Measurements from ENCODE around the gene HYI.
A peak's percentile ranks its signal among the peaks of the same experiment; 100 is the strongest.
"Not testable (repeated sequence)": the region's sequence is repeated elsewhere in the genome, so short reads cannot be mapped to it uniquely, and the experiment has no call there.

HYI gene

DNA sequence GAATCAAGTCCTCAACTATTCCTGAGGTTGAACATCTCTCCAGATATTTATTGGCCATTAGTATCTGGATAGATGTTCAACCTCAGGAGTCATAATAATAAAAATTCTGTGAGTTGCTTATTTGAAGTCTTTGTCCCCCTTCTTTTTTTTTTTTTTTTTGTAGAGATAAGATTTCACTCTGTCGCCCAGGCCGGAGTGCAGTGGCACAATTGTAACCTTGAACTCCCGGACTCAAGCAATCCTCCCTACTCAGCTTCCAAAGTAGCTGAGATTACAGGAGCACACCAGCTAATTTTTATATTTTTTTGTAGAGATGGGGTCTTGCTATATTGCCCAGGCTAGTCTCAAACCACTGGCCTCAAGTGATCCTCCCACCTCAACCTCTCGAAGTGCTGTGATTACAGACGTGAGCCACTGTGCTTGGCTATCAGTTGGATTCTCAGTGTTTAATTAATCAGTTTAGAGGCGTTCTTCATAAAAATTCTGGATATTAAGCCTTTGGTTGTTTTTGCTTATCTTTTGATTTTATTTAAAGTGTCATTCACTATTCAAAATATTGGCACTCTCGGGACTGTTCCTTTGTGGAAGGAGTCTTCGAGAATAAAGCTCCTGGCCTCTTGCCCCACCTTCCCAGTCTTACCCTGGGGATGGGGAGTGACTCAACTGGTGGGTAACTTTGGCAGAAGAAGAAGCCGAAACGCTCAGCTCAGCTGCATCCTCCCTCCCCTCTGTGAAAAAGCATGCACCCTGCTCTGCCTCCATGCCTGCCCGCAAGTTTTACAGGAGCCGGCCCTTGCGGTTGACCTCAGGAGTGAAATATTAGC, 11.2 kb upstream of the HYI start:
- DNase-seq = no peak

DNA sequence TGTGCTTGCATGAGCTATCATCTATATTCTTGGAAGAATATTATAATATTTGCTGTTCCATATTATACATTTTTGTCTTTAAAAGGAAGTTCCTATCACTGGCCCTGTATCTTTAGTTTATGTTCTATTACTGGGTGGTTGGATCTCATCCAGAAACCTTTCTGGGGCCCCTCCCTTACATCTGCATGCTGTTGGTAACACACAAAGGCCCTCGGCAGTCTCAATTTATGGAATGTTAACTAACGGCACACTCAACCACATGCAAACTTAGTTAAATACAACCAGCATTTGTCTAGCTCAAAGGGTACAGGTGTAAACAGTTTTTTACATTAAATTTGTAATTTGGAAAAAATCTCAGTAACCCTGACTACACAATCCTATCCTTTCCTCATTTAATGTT, 9.7 kb upstream of the HYI start:
- no peak for DNase-seq

DNA sequence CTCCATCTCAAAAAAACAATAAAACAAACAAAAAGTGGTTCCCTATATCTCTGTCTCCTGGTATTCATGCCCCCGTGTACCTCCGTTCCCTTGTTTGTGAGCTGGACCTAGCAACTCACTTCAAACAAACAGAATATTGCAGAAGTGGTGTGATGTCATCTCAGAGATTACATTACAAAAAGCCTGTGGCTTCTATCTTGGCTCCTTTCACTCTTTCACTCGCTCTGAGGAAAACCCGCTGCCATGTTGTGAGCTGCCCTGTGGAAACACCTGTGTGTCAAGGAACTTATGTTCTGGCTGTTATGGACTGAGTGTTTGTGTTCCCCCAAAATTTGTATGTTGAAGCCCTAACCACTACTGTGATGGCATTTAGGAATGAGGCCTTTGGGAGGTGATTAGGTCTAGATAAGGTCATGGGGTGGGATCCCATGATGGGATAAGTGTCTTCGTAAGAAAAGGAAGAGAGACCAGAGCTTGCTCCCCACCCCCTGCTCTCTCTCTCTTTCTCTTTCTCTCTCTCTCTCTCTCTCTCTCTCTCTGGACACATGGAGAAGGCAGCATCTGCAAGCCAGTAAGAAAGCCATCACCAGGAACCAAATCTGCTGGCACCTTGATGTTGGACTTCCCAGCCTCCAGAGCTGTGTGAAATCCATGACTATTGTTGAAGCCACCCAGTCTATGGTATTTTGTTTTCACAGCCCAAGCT, 7.4 kb upstream of the HYI start:
- no peak for DNase-seq

DNA sequence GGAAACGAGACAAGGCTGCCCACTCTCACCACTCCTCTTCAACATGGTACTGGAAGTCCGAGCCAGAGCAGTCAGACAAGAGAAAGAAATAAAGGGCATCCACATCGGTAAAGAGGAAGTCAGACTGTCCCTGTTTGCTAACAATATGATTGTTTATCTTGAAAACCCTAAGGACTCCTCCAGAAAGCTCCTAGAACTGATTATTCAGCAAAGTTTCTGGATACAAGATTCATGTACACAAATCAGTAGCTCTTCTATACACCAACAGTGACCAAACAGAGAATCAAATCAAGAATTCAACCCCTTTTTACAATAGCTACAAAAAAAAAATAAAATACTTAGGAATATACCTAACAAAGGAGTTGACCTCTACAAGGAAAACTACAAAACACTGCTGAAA, 4.6 kb upstream of the HYI start:
- DNase-seq = not testable (repeated sequence)

DNA sequence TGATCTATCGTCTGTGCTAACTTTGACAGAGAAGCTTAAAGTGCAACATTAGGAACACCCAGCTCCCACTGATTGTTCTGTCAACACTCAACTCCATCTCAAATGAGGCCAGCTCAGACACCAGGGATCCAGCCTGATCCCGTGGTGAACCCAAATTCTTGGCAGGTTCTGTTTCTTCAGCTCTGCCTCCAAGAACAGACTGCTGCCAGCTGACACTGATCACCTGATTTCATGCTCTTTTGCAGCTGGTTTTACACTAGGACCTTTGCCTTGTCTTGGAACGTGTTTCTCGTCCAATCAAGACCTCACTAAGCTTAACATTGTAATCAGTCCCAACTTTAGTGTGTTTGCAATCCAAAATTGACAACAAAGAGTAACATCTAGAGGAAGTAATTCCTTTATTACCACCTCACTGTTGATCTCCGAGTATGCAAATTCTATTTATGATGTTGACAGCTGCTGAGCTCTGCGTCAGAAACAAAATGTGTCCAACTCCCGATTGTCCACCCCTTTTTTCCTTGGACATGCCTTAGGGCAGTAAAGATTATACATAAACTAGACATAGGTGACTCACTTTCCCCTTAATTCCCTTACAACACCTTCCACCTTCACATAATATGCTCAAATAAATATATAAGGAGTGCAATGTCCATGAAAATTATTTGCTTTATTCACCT, 1.6 kb upstream of the HYI start:
- DNase-seq = no peak

DNA sequence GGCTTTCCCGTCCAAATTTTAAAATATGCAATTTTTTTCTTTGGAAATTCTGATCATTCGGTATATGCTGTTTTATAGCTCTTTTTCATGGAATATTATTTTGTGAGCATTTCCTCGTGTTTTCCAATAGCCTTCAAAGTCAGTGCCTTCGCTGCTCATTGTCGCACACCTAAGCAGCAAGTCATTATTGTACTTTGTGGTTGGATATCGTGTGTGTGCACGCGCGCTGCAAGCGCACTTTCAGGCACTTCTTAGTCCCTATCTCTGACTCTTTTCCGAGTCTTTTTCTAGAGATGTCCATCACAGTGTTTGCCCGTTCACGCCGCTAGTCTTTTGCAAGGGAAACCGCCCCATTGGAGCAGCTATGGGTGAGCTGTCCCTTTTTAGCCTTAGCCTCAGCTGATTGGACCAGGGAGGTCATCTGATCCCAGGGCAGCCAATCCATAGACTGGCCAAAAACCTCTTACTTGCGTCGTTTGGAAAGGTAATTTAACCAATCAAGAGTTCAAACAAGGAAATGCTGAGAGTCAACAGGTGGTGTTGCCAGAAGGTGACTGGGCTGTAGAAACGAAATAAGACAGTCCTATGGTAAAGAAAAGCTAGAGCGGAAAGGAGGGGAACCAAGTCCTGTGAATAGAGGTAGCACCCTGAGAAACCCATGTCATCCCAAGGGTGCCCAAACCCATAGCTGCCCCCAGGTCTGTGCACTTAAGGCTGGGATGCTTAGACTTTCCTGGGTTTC, 710 bp upstream of the HYI start:
- peak; percentile 87 for DNase-seq

DNA sequence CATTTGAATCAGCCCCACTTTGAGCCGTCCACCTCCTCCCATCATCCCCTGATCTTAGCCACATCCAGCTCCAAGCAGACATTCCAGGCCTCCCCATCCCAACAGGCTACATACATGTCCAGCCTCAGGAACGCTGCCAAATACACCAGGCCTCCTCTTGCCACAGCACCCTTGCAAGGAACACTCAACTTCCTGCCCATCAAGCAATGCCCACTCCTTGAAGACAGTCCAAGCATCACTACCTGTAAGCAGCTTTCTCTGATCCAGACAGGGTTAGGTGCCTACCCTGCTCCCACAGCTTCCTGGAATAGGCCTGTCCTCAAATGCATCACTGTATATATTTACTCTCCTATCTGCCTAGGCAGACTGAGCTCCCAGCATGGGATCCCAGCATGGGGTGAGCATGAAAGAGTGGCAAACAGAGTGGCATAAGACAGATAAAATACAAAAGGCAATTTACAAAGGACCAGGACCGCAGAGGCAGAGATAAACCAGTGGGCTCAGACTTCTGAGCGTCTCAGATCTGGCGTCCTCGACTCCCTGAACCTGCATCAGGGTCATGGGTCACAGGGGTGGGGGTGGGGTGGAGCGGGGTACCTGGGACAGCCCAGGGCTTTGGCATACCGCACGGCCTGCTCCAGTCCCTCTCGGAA, 816 bp downstream of the HYI start:
- DNase-seq = peak; percentile 51

DNA sequence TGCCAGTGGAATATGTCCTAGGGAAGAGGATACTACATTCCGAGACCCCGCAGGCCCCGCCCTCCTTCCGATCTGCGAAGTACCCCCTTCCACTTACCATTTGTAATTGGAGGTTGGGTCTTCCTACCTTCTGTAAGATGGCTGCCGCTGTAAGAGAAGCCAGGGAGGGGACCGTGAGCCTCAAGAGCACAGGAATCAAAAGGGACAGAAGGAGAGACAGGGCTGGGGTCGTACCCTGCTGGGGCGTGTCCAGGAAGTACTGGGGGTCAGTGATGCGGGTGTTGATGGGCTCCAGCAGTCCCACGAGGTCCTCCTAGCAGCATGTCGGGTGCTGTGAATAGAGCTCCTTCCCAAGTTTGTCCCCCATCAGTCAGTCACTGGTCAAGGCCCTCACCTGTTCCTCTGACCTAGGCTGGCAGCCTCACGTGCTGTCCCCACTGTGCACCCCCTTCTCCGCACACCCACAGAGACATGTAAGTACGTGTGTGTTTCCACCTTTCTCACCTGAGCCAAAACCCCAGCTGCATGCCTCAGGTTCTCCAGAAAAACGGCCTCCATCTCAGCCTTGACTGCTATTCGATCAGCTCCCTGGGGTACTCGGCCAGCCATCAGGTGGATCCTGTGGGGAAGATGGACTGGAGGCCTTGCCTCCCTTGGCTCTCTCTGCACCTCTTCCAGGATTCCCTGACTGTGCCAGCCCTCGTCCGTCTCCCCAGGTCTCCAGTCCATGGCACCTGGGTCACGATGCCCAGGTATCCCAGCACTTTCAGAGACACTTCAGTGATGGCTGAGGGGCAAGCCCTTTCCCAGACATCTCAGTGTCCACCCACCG, 1.8 kb downstream of the HYI start:
- DNase-seq = no peak

DNA sequence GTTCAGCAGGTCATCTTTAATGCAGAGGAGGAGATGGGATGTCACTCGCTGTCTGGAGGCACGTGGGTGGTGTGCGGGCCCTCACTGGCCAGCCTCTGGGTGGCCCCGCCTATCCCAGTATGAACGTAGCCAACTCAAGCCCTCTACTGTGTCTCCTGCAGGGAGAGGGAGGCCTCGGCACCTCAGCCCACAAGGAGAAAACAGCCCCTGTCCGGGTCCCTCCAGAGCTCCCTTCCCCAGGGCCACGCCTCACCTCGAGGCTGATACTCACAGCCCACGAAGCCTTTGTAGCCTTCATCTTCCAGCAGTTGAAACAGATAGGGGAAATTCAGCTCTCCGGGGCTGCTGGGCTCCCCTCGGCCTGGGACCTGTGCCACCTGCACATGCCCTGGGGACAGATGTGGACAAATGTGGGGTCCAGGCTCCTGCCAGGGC, 2.6 kb downstream of the HYI start:
- DNase-seq = no peak

DNA sequence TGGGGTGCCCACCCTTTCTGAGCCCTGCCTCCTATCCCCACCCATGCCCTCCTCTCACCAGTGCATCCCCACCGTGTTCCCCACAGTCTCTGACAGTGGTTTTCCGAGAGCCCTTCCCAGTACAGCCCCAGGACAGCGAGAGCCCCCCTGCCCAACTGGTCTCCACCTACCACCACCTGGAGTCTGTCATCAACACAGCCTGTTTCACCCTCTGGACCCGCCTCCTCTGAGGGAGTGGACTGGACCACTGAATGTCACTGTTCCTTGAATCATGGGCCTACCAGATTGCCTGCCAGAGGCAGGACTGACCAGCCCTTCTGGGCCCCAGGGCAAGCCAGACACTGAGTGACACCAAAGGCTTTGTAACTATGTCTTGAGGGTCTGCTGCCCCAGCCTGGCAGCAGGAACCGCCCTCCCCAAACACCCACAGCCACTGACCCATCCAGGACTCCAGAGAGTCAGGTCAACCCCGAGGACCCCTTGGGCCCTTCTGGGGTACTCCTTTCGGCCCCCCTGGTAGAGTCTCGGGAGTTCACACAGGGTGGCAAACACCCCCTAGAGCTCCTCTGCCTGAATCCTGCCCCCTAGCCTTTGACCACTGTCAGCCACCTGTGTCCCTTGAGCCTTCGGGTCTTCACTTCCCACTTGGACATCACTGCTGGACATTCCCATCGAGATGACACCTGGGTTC, 3.3 kb downstream of the HYI start:
- no peak for DNase-seq

DNA sequence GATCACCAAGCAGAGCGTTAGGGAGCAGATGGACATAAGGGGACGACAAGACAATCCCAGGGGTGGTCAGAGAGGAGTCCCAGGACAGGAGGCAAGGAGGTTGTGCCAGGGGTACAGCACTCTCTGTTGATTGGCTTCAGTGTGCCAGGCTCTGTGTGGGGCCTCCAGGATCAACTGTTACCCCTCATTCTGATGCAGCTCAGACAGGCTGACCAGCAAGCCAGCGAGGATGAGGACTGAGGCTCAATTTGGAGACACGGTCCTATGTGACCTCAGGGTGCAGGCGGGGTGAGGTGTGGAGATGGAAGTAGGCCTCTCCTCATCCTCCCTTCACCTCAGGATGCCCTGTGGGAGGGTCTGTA, 4.0 kb downstream of the HYI start:
- DNase-seq = no peak

DNA sequence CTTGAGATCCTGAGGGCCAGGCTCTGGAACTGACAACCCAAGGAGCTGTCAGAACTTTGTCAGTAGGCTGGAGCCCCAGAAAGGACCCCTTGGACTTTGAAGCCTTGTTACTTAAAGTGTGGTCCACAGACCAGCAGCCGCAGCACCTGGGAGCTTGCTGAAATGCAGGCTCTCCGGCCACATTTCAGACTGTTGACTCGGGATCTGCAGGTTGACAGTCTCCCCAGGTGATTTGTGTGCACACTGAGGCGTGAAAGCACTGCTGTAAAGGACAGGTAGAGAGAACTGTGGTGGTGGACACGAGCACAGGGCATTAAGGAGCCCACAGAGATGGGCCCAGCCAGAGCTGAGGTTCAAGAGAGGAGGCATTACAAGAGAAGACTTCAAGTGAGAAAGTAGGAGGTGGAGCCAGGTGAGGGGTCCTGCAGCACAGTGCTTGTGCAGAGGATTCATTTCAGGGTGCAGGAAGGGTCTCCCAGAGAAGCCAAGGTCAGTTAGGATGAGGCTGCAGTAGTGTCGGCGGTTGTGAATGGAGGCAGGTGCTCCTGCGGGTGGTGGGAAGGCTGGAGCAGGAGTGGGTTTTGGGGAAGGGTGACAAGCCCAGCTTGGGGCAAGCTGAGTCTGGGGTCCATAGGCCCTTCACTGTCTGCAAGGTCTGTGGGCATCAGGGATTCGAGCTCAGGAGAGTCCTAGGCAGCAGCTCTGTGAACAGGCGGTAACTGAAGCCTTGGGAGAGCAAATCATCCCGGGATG, 4.6 kb downstream of the HYI start:
- DNase-seq = no peak

DNA sequence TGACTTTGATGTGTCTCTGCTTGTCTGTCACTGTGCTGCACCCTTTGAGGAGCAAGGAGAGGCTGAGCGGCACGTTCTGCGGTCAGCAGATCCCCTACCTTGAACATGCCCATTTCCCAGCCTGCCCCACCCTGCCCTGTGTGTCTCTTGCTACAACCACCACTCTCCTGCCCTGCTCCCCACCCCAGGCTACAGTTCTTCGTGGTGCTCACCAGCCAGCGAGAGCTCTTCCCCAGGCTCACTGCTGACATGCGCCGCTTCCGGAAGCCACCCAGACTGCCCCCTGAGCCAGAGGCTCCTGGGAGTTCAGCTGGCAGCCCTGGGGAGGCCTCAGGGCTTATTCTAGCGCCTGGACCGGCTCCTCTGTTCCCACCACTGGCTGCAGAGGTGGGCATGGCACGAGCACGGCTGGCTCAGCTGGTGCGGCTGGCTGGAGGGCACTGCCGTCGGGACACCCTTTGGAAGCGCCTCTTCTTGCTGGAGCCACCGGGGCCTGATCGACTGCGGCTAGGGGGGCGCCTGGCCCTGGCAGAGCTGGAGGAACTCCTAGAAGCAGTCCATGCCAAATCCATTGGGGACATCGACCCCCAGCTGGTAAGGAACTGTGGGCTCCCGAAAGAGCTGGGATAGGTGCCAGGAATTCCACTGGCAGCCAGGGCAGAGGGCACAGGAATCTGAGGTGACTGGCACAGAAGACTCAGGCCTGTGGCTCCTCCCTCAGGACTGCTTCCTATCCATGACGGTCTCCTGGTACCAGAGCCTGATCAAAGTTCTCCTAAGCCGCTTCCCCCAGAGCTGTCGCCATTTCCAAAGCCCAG, 5.6 kb downstream of the HYI start:
- no peak for DNase-seq

DNA sequence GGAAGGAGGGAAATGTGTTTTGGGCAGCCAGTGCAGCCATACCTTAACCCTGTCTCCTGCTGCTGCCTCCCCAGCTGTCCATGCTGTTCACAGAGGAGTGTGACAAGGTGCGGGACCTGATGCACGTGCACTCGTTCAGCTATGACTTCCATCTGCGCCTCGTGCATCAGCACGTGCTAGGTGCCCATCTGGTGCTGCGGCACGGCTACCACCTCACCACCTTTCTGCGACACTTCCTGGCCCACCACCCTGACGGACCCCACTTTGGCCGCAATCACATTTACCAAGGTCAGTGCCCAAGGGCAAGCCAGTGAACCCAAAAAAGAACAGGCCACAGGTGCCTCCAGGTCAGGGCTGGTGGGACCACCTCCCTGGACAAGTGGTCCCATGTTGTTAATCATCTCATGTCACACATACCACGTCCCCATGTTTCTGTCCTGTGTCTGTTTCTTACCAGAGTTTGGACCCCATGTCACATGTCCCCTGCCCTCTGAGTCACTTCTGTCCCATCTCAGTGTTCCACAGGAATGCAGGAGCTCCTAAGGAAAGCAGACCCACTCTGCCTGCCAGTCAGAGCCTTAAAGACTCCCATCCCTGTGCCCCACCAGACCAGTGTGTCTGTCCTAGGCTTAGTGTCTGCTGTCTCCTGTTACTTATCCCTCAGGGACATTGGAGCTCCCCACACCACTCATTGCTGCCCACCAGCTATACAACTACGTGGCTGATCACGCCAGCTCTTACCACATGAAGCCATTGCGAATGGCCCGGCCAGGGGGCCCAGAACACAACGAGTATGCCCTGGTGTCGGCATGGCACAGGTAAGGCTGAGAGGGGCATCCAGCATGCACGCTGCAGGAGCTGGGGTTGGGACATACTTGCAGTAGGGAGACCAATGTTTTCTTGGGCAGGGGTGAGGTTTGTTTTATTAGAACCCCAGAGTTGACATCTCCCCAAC, 6.6 kb downstream of the HYI start:
- DNase-seq = no peak

DNA sequence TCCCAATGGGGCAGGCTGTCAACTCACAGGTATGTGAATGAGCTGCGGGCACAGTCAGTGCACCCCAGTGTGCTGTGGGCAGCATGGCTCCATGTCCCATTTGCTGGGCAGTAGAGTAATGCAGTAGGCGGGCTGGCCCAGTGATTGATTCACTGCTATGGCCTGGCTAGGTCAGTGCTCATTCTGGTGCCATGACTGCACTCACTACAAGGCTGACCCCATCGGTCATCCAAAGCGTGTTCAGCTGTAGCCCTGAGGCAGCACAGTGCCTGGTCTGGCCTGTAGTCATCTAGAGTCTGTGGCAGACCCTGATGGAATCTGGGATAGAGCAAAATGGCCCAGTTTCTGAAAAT, 7.4 kb downstream of the HYI start:
- no peak for DNase-seq

DNA sequence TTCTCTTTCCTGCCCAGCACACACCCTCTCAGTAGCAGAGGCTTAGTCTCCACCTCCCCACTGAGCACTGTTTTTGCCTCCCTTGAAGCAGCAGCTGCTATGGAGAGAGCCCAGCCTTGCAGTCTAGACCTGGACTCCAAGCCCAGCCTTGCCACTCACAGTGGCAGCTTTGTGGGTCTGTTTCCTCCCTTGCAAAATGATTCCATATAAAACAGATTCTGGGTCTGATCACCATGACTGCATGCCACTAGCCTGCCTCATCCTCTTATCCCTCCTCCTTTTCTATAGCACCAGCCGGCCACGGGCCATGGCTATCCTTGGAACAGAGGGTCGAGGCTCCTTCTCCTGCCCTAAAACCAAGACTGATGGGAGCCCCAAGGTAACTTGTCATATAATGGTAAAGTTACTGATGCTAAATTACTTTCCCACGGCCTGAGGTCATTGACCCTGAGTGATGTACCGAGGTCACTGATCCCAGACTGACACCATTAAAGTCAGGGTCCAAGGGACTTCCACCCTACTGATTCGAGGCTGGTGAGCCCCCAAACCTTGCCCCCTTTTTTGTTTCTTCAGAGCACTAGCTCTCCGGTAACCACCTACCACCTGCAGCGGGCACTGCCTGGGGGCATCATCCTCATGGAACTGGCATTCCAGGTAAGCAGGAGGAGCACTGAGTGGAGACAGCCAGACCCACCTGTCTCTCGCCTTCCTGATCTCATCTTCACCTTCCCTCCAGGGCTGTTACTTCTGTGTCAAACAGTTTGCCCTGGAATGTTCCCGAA, 7.9 kb downstream of the HYI start:
- DNase-seq = no peak

DNA sequence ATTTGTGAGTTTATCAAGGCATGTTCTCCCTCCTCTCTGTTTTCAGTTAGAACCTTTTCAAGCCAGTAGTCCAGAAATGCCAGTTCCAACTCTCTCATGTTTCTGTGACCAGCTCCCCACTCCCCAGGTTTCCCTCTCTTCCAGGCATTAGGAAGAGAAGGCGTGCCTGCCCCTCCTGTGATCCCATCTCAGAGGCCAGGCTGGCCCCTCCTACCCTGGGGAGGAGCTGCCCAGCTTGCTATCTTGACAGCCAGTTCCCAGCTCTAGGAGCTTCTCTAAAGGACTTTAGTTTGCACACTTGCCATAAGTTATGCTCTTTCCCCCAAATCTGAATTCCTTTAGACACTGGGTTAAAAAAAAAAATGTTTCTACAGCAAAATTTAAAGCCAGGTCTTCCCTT, 8.9 kb downstream of the HYI start:
- no peak for DNase-seq
